Glomerular visceral epithelial cell (primary cell): ENCODE measurements around the gene BCO1.
A peak's percentile ranks its signal among the peaks of the same experiment; 100 is the strongest.

Source experiments
- DNase-seq: peaks from one replicate; pipeline ENCODE4 v3.0.0-alpha.2; 2016; ENCODE audit errors: extremely low spot score

Gene BCO1

DNA sequence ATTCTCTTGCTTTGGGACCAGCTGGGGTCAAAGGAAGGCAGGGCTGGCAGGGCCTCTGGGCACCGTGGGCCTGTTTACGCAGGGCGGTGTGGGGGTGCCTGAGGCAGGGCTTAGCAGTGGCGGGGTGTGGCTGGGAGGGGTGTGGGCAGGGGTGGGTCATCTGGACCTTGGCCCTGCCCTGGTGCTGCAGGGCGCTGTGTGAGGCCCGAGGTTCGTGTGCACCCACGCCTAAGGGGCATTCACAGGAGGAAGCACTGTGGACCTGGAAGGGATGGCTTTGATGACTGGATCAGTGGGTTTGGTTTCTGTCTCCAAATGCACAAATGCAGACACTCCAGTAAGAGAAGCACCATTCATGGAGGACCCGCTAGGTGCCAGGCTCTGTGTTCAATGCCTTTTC is 37.3 kb downstream of the BCO1 start:
- no peak for DNase-seq

DNA sequence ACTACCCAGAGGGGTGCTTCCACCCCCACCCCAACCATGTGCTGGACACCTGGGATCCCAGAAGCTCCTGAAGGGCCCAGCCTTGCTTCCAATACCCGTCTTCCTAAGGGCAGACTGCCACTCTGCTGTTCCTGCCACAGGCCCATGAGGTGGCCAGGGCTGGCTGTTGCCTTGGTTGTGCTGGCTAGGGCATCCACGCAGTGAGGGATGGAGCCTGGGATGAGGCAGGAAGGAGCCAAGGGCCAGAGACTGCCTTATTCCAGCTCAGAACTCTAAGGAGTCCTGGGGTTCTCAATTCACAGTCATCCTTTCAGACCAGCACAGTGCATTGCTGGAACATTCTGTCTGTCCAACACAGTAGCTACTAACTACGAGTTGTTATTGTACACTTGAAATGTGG is 37.8 kb downstream of the BCO1 start:
- DNase-seq, result no peak

DNA sequence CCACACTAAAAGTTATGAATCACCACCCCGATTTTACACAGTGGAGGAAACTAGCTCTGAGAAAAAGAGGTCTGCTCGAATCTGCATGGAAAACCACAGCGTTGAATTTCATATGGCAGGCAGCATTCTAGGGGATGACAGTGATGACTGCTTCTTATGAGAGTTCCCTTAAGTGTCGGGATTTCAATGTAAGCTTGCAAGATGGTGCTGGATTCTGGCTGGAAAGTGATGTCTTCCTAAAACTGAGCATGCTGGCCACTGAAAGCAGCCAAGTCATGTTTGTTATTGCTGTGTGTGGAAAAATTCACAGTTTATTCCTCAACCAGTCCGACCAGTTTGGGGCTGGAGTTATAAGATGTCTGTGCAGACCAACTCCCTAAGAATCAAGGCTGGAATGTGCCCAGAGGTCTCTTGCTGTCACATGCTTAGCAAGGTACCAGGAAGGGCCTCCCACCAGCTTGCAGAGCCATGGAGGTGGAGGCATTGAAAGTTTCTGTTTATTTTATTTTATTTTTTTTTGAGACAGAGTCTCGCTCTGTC is 39.1 kb downstream of the BCO1 start:
- DNase-seq, result no peak

DNA sequence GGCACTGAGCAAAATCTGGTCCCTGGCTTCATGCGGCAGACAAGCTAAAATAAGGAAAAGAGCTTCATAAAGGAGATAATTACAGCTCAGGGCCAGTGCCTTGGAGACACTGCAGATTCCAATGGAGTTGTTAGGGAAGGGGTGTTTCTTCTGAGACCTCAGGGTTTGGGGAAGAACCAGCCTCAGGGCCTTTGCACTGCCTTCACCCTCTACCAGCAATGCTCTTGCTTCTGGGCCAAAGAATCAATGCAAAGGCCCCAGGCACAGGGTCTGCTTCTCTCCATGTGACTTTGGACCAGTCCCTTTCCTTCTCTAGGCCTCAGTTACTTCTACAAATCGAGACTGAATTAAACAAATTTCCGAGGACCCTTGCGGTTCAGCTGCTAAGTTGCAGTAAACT is 40.0 kb downstream of the BCO1 start:
- DNase-seq, result no peak

GRCh38 chr16:81279392-81279791 is 40.9 kb downstream of the BCO1 start:
- no peak for DNase-seq

DNA sequence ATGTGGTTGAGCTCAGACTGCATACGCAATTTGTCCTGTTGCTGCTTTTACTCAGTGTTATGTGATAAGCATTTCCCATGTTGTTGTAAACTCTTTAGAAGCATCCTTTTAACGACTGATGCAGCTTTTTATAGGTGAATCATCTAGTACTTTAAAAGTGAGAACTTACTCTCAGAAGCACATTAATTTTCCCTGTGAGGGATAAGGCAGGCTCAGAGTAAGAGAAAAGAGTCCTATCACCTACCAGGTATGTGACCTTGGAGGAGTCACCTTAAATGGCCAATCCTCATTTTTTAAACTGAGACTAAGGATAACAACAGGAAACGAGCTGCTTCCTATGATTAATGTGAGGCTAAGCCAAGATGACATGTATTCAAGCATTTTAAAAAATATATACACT is 41.9 kb downstream of the BCO1 start:
- DNase-seq, result no peak

GRCh38 chr16:81283044-81283443 is 44.6 kb downstream of the BCO1 start:
- no peak for DNase-seq

DNA sequence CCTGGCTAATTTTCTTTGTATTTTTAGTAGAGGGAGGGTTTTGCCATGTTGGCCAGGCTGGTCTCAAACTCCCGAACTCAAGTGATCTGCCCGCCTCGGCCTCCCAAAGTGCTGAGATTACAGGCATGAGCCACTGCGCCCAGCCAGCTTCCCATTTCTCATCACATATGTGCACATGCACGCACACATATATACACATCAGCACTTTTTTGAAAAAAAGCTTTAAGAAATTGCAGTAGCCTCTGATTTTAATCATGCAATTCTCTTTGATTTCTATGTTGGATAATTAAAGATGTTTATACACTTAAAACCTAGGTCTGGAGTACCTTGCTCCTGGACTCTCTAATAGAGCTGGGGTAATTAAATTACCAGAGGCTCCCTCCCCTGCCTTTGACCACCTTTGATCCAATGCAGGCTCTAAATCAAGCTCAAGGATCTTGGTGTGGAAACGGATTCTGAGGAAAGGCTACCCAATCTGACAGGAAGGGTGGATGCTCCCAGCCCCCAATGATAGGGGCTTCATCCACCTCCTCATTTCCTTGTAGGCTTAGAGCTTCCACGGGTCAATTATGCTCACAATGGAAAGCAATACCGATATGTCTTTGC is 46.6 kb downstream of the BCO1 start:
- no peak for DNase-seq

GRCh38 chr16:81286190-81286589 is 47.7 kb downstream of the BCO1 start:
- no peak for DNase-seq

DNA sequence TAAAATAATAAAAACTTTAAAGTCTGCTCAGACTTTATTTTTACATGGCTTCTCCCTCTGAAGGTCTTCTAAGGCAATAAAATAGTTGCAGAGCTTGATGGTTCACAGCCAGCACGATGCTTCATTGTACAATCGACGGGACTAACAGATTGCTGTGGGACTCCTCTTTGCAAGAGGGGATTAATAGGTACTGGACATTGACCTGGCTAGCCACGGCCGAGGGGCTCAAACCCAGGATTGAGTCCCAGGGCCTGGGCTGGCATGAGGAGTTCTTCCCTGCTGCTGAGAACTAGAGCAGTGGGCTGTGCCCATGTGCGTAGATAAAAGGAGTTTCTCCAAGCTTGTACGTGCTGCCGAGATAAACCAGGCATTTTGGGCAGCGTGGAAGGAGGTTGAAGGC is 52.6 kb downstream of the BCO1 start:
- DNase-seq, result no peak

- no peak for DNase-seq
These were observed 54.4 kb downstream of the BCO1 start for GRCh38 chr16:81292936-81293335.

DNA sequence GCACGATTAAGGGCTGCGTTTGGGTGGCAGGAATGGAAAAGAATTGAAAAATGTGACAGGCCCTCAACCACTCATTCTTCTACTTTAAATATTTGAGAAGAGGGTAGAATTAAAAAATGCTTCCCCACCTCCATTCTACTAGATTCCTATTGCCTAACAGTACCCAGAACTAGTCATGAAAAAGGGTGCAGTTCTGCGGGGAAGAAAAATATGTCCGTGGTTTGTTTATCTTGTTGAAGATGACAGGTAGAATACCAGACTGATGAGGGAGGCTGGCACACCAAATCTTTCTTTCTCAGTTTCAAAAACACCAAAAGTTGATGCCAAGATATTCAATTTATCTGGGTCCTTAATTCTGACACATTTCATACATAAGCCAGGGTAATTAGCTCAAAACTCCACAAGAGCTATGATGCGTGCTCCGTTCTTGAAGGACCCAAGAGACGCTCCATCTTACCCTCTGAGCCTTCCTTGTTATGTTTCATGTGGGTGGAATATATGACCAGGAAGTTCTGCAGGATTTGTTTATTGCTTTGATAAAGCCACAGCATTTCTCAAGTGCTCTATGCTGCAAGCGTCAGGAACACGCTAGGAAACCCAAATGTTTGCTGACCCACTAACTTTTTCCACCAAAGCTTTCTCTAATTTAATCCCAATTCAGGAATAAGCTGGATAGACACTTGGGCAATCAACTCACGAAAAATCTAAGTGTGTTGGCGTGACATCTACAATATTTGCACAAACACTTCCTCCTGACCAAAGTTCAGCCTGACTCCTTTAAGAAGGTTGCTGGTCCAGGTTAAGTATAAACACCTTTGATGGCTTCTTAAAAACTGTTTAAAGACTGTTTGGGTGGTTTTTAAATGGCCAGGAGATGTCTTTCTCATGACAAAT is 55.7 kb downstream of the BCO1 start:
- no peak for DNase-seq

DNA sequence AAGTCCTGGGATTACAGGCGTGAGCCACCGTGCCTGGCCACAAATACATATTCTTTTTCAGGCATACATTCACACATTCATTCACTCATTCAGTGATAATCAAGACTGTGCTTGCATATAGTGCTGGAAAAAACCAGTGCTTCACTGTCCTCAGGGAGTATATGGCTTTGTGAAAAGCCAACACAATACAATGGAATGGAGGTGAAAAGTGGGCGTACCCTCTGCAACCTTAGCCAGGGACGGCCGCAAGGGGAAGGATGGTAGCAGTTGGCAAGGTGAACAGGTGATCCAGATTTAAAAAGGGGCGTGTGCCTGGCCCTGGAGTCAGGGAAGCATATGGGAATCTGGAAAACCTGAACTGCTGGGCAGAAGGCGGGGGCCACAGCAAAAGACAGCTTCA is 58.1 kb downstream of the BCO1 start:
- no peak for DNase-seq

- no peak for DNase-seq
These were observed 69.3 kb downstream of the BCO1 start for GRCh38 chr16:81307770-81308169.

DNA sequence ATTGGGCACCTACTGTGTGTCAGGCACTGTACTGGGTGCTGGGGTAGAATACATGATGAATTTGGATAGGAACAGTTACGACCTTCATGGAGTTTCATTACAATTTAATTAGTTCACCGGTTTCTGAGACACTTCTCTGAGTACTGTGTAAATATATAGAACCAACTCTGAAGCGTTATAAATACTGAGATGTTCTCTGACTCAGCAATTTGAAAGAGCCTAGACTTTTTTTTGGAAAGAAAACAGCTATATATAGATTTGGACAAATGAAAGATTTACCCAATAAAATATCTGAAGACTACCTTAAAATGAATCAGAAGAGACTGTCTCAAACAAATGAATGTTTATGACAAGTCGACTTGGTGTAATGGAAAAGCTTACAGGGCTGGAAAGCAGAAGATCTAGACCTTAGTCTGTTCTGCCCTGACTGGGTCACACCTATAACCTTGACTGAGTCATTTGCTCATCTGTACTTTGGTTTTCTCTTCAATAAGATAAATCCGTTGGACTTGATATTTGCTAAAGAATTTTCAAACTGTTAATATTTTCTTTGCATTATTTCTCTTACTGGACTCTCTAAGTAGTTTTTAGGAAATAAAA is 71.7 kb downstream of the BCO1 start:
- no peak for DNase-seq

- no peak for DNase-seq
These were observed 73.3 kb downstream of the BCO1 start for GRCh38 chr16:81311762-81312161.

DNA sequence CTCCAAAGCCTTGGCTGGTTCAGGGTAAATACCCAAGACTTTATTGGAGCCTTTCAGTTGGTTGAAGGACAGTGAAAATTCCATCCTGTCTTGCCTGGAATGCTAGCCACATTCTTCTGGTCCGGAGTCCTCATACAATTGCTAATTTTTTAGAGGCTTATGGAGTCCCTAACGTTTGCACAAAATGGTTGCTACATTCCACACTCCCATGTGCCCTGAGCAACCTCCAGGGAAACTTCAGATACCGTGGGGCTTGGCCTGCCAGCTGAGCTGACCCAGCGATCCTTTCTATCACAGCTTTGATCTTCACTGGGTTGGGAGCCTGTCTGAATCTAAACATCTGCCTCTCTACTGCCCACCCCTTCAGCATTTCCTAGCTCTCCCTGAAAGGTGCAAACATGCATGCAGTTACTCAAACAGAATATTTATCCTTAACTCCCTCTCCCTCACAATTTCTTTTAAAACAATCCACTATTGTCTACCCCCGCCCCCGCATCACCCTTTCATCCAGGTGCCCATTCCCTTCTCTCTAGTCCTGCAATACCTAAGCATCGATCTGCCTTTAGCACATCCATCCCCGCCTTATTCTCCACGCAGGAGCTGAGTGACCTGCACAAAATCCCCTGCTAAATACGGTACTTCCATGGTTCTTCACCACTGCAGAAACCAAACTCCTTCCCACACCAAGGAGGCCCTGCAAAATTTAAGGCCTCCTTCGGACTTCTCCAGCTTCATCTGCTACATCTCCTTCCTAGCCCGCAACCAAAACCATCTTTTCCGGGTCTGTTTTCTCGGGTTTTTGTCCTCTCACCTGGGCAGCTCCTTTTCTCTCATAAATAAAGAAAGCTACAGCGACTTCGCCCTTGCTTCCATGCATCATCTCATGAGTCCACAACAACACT is 75.5 kb downstream of the BCO1 start:
- DNase-seq, result no peak

- DNase-seq, result peak; percentile 93
These were observed 76.2 kb downstream of the BCO1 start, which contains the start of gene GAN for GRCh38 chr16:81314603-81315270. TSS of gene GAN (plus strand) at chr16:81314962. CDS start at chr16:81315114, 152 bp downstream.

- peak; percentile 50 for DNase-seq
These were observed 77.0 kb downstream of the BCO1 start for GRCh38 chr16:81315271-81316175.

DNA sequence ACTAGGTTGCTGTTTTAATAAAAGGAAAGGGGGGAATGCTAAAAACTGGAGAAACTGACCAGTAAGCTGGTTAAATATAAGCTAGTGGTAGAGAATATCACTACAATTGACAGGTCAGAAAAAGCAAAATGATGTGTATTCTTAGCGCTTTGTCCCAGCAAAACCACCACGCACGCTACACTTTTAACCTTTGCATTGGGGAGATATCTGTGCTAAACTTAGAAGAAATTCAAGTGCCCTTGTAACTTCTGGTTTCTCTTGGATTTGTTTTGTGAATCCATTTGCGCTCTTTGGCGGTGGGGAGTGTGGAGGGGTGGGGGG is 77.6 kb downstream of the BCO1 start:
- DNase-seq, result no peak
